ENCODE results near the gene GAREM2. TPM values are rescaled to one million over a fixed set of nuclear protein-coding genes. Genes with fewer than 3 reads are reported as not detected.

Gene GAREM2
- polyA plus RNA-seq, 1 donor (not counting 4 experiments of a cell fraction or from before 2014, with no cell fraction given): 0.03 TPM

- Histone ChIP-seq H3K9me1 (ENCODE audit: control insufficient read depth, extremely low read depth, insufficient read depth, low read length) (no peaks in the 10 kb centered on the region), H3K9ac (ENCODE audit: control insufficient read depth, extremely low read depth, insufficient read depth, low read length) (no peak overlapping the region), H3K4me2 (ENCODE audit: control insufficient read depth, extremely low read depth, insufficient read depth, low read depth, low read length) (no peak overlapping the region), H4K20me1 (ENCODE audit: control insufficient read depth, extremely low read depth, insufficient read depth, low read length) (no peaks in the 10 kb centered on the region), H3K36me3 (ENCODE audit: control insufficient read depth in 2 of 2, extremely low read depth in 1 of 2, insufficient read depth in 2 of 2, low read length in 2 of 2) (no peaks in the 10 kb centered on the region), H3K27ac (ENCODE audit: control insufficient read depth, insufficient read depth, low read length) (no peak overlapping the region), H3K27me3 (ENCODE audit: control insufficient read depth, extremely low read depth, insufficient read depth, low read length) (no peaks in the 10 kb centered on the region), H2AFZ (ENCODE audit: control insufficient read depth, low read length) (no peak overlapping the region), H3K9me3 (ENCODE audit: control insufficient read depth, low read depth, low read length) (no peaks in the 10 kb centered on the region), H3K79me2 (ENCODE audit: control insufficient read depth, insufficient read depth, low read length) (no peaks in the 10 kb centered on the region), H3K4me1 (ENCODE audit: control insufficient read depth, extremely low read depth, insufficient read depth, low read length) (peaks cover 4% of the 10 kb centered on the region), H3K4me3 (ENCODE audit: control insufficient read depth in 2 of 3, extremely low read depth in 1 of 3, insufficient read depth in 2 of 3, low read depth in 1 of 3, low read length in 3 of 3) (no peak overlapping the region)
- FAIRE-seq (no peak), DNase-seq (ENCODE audit: low read depth, low spot score) (no peak)
- TF ChIP-seq EZH2 (IDR thresholded peaks at IDR 0.05; ENCODE audit: low read length): no peak
- no peak for TF ChIP-seq CTCF (optimal IDR thresholded peaks at IDR 0.05 in 1 of 3, IDR thresholded peaks at IDR 0.05 in 1 of 3, conservative IDR thresholded peaks at IDR 0.05 in 1 of 3; ENCODE audit: extremely low read depth in 1 of 3, insufficient read depth in 2 of 3, low read length in 3 of 3)
- dilution Hi-C loops (cut with MboI; ENCODE audit: extremely low pct_ligation_motif_present, low sequenced_read_pairs): no loop called here
Measured at GRCh38 chr2:26148501-26148900, 24.4 kb upstream of the GAREM2 start.

GRCh38 chr2:26150243-26150642, 22.6 kb upstream of the GAREM2 start:
- Histone ChIP-seq H4K20me1 (ENCODE audit: control insufficient read depth, extremely low read depth, insufficient read depth, low read length) (no peaks in the 10 kb centered on the region), H2AFZ (ENCODE audit: control insufficient read depth, low read length) (no peak overlapping the region), H3K4me2 (ENCODE audit: control insufficient read depth, extremely low read depth, insufficient read depth, low read depth, low read length) (no peak overlapping the region), H3K9ac (ENCODE audit: control insufficient read depth, extremely low read depth, insufficient read depth, low read length) (no peak overlapping the region), H3K9me3 (ENCODE audit: control insufficient read depth, low read depth, low read length) (no peaks in the 10 kb centered on the region), H3K9me1 (ENCODE audit: control insufficient read depth, extremely low read depth, insufficient read depth, low read length) (no peaks in the 10 kb centered on the region), H3K27me3 (ENCODE audit: control insufficient read depth, extremely low read depth, insufficient read depth, low read length) (no peaks in the 10 kb centered on the region), H3K36me3 (ENCODE audit: control insufficient read depth in 2 of 2, extremely low read depth in 1 of 2, insufficient read depth in 2 of 2, low read length in 2 of 2) (no peaks in the 10 kb centered on the region), H3K4me3 (ENCODE audit: control insufficient read depth in 2 of 3, extremely low read depth in 1 of 3, insufficient read depth in 2 of 3, low read depth in 1 of 3, low read length in 3 of 3) (no peak overlapping the region), H3K4me1 (ENCODE audit: control insufficient read depth, extremely low read depth, insufficient read depth, low read length) (peaks cover under 1% of the 10 kb centered on the region), H3K27ac (ENCODE audit: control insufficient read depth, insufficient read depth, low read length) (no peak overlapping the region), H3K79me2 (ENCODE audit: control insufficient read depth, insufficient read depth, low read length) (no peaks in the 10 kb centered on the region)
- no peak for TF ChIP-seq CTCF (optimal IDR thresholded peaks at IDR 0.05 in 1 of 3, IDR thresholded peaks at IDR 0.05 in 1 of 3, conservative IDR thresholded peaks at IDR 0.05 in 1 of 3; ENCODE audit: extremely low read depth in 1 of 3, insufficient read depth in 2 of 3, low read length in 3 of 3)
- TF ChIP-seq EZH2 (IDR thresholded peaks at IDR 0.05; ENCODE audit: low read length): no peak
- no peak for FAIRE-seq
- DNase-seq (ENCODE audit: low read depth, low spot score): no peak
- dilution Hi-C loops (cut with MboI; ENCODE audit: extremely low pct_ligation_motif_present, low sequenced_read_pairs): no loop called here
